ENCODE measurements around the gene HDAC4. TPM values are rescaled to one million over a fixed set of nuclear protein-coding genes. Genes with fewer than 3 reads are reported as not detected.

Gene HDAC4
- total RNA-seq, 2 donors from 2014 or later = 34.1 to 39.1 TPM

DNA sequence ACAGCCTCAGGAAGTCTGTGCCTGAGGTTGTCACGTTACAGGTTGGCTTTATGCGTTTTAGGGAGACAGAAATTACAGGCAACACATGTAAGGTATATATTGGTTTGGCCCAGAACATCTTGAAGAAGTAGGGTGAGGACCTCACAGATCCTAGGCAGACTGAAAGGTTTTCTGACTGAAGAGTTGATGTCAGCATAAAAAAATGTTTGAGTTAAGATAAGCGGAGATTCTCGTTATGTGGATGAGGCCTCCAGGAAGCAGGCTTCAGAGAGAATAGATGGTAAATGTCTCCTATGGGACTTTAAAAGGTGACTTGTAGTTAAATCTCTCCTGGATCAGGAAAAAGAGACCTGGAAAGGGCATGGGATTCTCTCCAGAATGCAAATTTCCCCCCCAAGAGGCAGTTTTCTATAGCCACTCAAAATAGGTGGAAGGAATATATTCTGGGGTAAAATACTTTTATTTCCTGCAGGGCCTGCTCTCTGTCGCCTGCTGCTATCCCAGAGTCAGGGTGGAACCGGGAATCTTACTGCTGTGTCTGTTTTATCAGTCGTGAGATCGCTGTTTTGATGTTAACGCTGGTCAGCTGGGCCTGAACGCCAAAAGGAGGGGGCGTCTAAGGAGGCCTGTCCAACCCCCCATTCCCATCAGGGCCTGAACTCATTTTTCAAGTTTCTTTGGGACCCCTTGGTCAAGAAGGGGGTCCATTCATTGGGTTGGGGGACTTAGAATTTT, 171.1 kb downstream of the HDAC4 start:
- no peak for ATAC-seq
- no peaks in the 10 kb centered on the region for H3K9me3 Mint-ChIP-seq
- no peak for DNase-seq (ENCODE audit: low spot score in 2 of 2)
- peak overlapping the region in 1 of 2 donors; percentile 89 for H3K27ac Mint-ChIP-seq
- H3K36me3 Mint-ChIP-seq = peaks cover 4 to 5% of the 10 kb centered on the region in 2 donors

GRCh38 chr2:239227661-239228371, 173.0 kb downstream of the HDAC4 start:
- ATAC-seq = no peak
- H3K36me3 Mint-ChIP-seq = no peaks in the 10 kb centered on the region
- no peak overlapping the region for H3K27ac Mint-ChIP-seq
- no peak for DNase-seq (ENCODE audit: low spot score in 2 of 2)
- H3K9me3 Mint-ChIP-seq = no peaks in the 10 kb centered on the region

GRCh38 chr2:239226677-239227581, 173.9 kb downstream of the HDAC4 start:
- ATAC-seq (no peak), DNase-seq (ENCODE audit: low spot score in 2 of 2) (no peak)
- H3K27ac Mint-ChIP-seq = peak overlapping the region; percentile 12 to 64
- H3K36me3 Mint-ChIP-seq = no peaks in the 10 kb centered on the region
- no peaks in the 10 kb centered on the region for H3K9me3 Mint-ChIP-seq

DNA sequence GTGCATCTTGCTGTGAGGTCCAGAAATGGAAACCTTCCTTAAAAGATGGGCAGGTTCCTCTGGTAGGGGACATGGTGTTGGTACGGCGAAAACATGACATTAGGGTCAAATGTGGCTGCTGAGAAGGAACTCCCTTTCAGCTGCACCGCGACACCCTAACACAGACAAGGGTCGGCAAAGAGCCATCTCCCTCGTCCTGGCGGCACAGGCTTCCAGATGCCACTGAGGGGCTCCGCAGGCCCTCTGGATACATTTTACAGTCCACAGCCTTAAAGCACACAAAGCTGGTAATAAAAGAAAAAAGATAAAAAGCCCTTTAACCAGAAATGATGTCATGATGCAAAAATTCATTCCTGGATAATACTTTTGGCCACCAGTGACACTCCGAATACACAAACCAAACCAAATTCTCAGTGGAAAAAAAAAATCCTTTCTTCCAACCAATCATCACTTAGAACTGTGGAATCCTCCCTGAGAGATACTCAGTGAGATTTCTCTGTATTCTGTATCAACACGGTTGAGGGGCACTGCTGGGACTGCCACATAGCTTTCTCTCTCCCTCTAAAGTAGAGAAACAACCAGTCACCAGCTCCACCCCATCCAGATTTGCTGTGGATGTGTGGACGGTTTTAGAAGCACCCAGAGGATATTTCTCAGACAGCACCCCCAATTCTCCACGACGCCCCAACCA, 174.8 kb downstream of the HDAC4 start:
- no peaks in the 10 kb centered on the region for H3K36me3 Mint-ChIP-seq
- no peaks in the 10 kb centered on the region for H3K9me3 Mint-ChIP-seq
- ATAC-seq (peak in 1 of 2 donors; percentile 23), DNase-seq (ENCODE audit: low spot score in 2 of 2) (no peak)
- H3K27ac Mint-ChIP-seq = peak overlapping the region in 1 of 2 donors; percentile 64

DNA sequence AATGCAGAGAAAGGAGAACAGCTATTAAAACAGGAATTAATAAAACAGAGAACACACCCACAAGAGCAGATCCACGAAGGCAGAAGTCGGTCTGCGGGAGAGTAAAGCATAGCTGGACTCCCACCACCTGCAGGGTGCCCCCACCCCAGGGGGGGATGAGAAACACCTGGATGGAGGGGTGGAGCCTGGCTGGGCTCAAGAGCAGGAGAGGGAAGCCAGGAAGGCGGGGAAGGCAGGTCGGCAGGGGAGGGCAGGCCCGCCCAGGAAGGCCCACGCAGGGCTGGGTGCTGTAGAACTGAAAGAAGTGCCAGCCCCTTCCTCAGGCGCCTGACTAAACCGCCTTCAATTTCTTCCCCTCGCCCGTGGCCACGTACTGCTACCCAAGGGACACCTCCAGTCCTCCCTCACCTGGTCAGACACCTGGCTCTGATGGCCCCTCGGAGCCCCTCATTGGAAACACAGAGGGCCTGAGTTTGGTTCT, 175.4 kb downstream of the HDAC4 start:
- ATAC-seq = peak; percentile 42 to 55
- H3K9me3 Mint-ChIP-seq = no peaks in the 10 kb centered on the region

DNA sequence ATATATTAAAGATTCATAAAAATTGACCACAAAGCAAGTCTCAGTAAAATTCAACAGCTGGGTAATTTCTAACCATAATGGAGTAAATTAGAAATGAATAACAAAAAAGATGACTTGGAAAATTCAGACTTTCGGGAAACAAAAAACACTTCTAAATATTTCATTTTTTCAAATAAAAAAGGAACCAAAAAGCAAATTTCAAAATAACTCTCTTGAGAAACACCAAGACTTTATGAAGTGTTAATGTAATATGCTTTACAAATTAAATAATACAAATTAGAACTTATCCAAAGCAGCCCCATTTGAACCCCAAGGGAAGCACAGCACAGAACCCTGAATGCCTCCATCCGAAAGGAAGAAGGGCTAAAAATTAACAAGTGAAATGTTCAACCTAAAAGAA, 175.9 kb downstream of the HDAC4 start:
- Mint-ChIP-seq H3K36me3 (no peaks in the 10 kb centered on the region), H3K9me3 (no peaks in the 10 kb centered on the region), H3K27ac (peak overlapping the region in 1 of 2 donors; percentile 64)
- ATAC-seq = no peak
- DNase-seq (ENCODE audit: low spot score in 2 of 2) = no peak

More for the DNA sequence above, 175.4 kb downstream of the HDAC4 start:
- no peak for DNase-seq (ENCODE audit: low spot score in 2 of 2)
- H3K27ac Mint-ChIP-seq = peak overlapping the region in 1 of 2 donors; percentile 64
- no peaks in the 10 kb centered on the region for H3K36me3 Mint-ChIP-seq

GRCh38 chr2:239224199-239224570, 176.6 kb downstream of the HDAC4 start:
- no peaks in the 10 kb centered on the region for H3K36me3 Mint-ChIP-seq
- no peaks in the 10 kb centered on the region for H3K9me3 Mint-ChIP-seq
- ATAC-seq (no peak), DNase-seq (ENCODE audit: low spot score in 2 of 2) (no peak)
- H3K27ac Mint-ChIP-seq = no peak overlapping the region

DNA sequence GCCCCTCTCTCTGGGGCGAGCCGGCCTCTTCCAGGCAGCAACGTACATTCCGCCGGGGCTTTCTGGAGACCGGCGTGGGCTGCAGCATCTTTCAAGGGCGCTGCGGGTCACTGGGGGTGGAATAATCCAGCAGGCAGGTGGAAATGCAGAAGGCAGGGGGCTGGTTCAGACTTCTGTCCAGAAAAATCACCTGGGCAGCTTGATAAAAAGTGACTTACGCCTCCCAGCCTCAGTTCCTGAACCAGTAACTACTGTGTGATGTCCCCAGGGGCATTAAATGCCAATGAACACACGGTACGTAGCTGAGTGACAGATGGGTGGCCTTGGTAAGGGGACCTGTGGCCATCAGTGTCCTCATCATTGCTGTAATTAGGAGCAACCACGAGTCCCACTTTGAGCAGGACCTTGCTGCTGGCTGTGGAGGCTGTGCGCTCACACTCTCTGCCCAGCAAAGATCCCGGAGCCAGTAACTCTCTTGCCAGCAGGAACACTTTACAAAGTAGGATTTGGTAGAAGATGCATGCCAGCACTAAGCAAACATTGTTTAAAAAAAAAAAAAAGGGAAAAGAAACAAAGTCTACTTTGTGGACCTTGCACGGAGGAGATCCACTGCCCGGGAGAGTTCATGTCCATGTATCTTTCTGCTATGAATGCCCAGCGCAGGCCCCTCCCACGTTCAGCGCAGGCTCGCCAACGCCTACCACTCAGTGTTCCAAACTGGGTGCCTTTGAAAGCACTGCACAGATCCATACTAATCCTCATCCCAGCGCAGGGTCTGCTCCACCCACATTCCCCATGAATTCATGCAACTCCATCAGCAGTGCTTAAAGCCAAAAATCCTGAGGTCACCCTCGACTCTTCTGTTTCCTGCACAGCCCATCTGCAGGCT, 177.3 kb downstream of the HDAC4 start:
- no peak for ATAC-seq
- H3K36me3 Mint-ChIP-seq = no peaks in the 10 kb centered on the region
- no peak for DNase-seq (ENCODE audit: low spot score in 2 of 2)
- H3K9me3 Mint-ChIP-seq = no peaks in the 10 kb centered on the region
- peak overlapping the region in 1 of 2 donors; percentile 83 for H3K27ac Mint-ChIP-seq

GRCh38 chr2:239222706-239223309, 178.0 kb downstream of the HDAC4 start:
- Mint-ChIP-seq H3K36me3 (no peaks in the 10 kb centered on the region), H3K9me3 (no peaks in the 10 kb centered on the region), H3K27ac (peak overlapping the region in 1 of 2 donors; percentile 83)
- ATAC-seq (no peak), DNase-seq (ENCODE audit: low spot score in 2 of 2) (no peak)

- DNase-seq (ENCODE audit: low spot score in 2 of 2) (no peak), ATAC-seq (peak in 1 of 2 donors; percentile 57)
- no peaks in the 10 kb centered on the region for H3K9me3 Mint-ChIP-seq
- peak overlapping the region in 1 of 2 donors; percentile 83 for H3K27ac Mint-ChIP-seq
- no peaks in the 10 kb centered on the region for H3K36me3 Mint-ChIP-seq
Observed at GRCh38 chr2:239222312-239222660, 178.5 kb downstream of the HDAC4 start.

- Mint-ChIP-seq H3K27ac (peak overlapping the region in 1 of 2 donors; percentile 83), H3K36me3 (no peaks in the 10 kb centered on the region), H3K9me3 (no peaks in the 10 kb centered on the region)
- no peak for DNase-seq (ENCODE audit: low spot score in 2 of 2)
- ATAC-seq = no peak
Observed at GRCh38 chr2:239220981-239221396, 179.8 kb downstream of the HDAC4 start.

- ATAC-seq = no peak
- DNase-seq (ENCODE audit: low spot score in 2 of 2) = no peak
- H3K9me3 Mint-ChIP-seq = no peaks in the 10 kb centered on the region
- H3K27ac Mint-ChIP-seq = no peak overlapping the region
- no peaks in the 10 kb centered on the region for H3K36me3 Mint-ChIP-seq
Observed at GRCh38 chr2:239220341-239220740, 180.5 kb downstream of the HDAC4 start.

DNA sequence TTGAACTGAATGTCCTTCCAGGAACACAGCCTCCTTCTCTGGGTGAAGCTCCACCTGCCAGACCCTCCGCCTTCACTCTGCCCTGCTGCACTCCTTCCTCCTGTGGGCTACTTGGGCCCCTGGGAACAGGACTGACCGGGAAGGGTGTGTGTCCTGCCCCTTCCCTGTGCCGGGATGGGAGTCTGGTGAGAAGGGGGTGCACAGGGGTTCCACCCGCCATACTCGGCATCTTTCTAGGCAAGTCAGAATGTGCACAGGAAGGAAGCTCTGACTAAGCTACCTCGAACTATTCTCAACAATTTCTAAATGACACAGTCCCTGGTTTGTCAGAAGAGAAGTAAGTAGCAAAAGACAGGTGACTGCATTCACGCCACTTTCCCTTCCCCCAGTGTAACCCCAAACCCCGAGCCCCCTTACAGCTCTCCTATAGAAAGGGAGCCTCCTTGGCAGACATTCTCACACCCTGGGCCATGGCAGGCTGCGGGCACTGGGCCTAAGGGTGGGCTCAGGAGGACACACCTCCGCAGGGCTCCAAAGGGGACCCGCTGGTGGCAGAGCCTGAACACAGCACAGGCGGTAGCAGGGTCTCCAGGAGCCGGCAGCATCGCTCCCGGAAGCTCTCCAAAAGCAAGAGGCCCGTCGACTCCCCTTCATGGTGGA, 184.1 kb downstream of the HDAC4 start:
- Mint-ChIP-seq H3K27ac (peak overlapping the region; percentile 89 to 95), H3K9me3 (no peaks in the 10 kb centered on the region), H3K36me3 (peaks cover 4 to 8% of the 10 kb centered on the region in 2 donors)
- ATAC-seq (peak; percentile 98), DNase-seq (ENCODE audit: low spot score in 2 of 2) (peak; percentile 62 to 69)

GRCh38 chr2:239215988-239216613, 184.7 kb downstream of the HDAC4 start:
- H3K9me3 Mint-ChIP-seq = no peaks in the 10 kb centered on the region
- DNase-seq (ENCODE audit: low spot score in 2 of 2) (peak in 1 of 2 donors; percentile 13), ATAC-seq (no peak)

More at GRCh38 chr2:239215988-239216613, 184.7 kb downstream of the HDAC4 start:
- H3K36me3 Mint-ChIP-seq = peaks cover 4 to 8% of the 10 kb centered on the region in 2 donors
- peak overlapping the region; percentile 89 to 95 for H3K27ac Mint-ChIP-seq

All from activated naive CD4-positive, alpha-beta T cell treated with anti-CD3 and anti-CD28 coated beads, Interleukin-2, amount 50 U/mL, for 72 hours (primary cell).